ENCODE data around the gene PPP2R3A.

Gene PPP2R3A

GRCh38 chr3:135920275-135920674 is 45.3 kb upstream of the PPP2R3A start:
- Histone ChIP-seq H3K4me3 (ENCODE audit: low read depth in 1 of 2, low read length in 1 of 2) (no peak overlapping the region), H3K27ac (no peak overlapping the region), H3K36me3 (no peaks in the 10 kb centered on the region), H3K27me3 (peaks cover 10% of the 10 kb centered on the region), H3K9me3 (no peaks in the 10 kb centered on the region), H3K4me1 (ENCODE audit: control insufficient read depth in 1 of 2, insufficient read depth in 1 of 2, low read depth in 1 of 2, low read length in 1 of 2) (no peaks in the 10 kb centered on the region)
- TF ChIP-seq CTCF (IDR thresholded peaks at IDR 0.05), result no peak

- no peak for TF ChIP-seq CTCF (IDR thresholded peaks at IDR 0.05)
- no peaks in the 10 kb centered on the region for H3K36me3 ChIP-seq
- no peak overlapping the region for H3K27ac ChIP-seq
- H3K4me3 ChIP-seq (ENCODE audit: low read depth in 1 of 2, low read length in 1 of 2), result no peak overlapping the region
- H3K27me3 ChIP-seq, result no peaks in the 10 kb centered on the region
- no peaks in the 10 kb centered on the region for H3K4me1 ChIP-seq (ENCODE audit: control insufficient read depth in 1 of 2, insufficient read depth in 1 of 2, low read depth in 1 of 2, low read length in 1 of 2)
- no peaks in the 10 kb centered on the region for H3K9me3 ChIP-seq
Observed at GRCh38 chr3:135922903-135923250, 42.7 kb upstream of the PPP2R3A start.

- Histone ChIP-seq H3K9me3 (no peaks in the 10 kb centered on the region), H3K27ac (no peak overlapping the region), H3K4me3 (ENCODE audit: low read depth in 1 of 2, low read length in 1 of 2) (no peak overlapping the region), H3K27me3 (no peaks in the 10 kb centered on the region), H3K36me3 (no peaks in the 10 kb centered on the region), H3K4me1 (ENCODE audit: control insufficient read depth in 1 of 2, insufficient read depth in 1 of 2, low read depth in 1 of 2, low read length in 1 of 2) (no peaks in the 10 kb centered on the region)
- no peak for TF ChIP-seq CTCF (IDR thresholded peaks at IDR 0.05)
Observed at GRCh38 chr3:135924506-135924905, 41.0 kb upstream of the PPP2R3A start.

- no peak for TF ChIP-seq CTCF (IDR thresholded peaks at IDR 0.05)
- Histone ChIP-seq H3K4me3 (ENCODE audit: low read depth in 1 of 2, low read length in 1 of 2) (no peak overlapping the region), H3K27me3 (no peaks in the 10 kb centered on the region), H3K27ac (no peak overlapping the region), H3K4me1 (ENCODE audit: control insufficient read depth in 1 of 2, insufficient read depth in 1 of 2, low read depth in 1 of 2, low read length in 1 of 2) (no peaks in the 10 kb centered on the region), H3K36me3 (no peaks in the 10 kb centered on the region), H3K9me3 (no peaks in the 10 kb centered on the region)
Observed at GRCh38 chr3:135926664-135927063, 38.9 kb upstream of the PPP2R3A start.

GRCh38 chr3:135927155-135927554 is 38.4 kb upstream of the PPP2R3A start:
- no peaks in the 10 kb centered on the region for H3K4me1 ChIP-seq (ENCODE audit: control insufficient read depth in 1 of 2, insufficient read depth in 1 of 2, low read depth in 1 of 2, low read length in 1 of 2)
- H3K9me3 ChIP-seq, result no peaks in the 10 kb centered on the region
- H3K4me3 ChIP-seq (ENCODE audit: low read depth in 1 of 2, low read length in 1 of 2), result no peak overlapping the region
- TF ChIP-seq CTCF (IDR thresholded peaks at IDR 0.05), result no peak
- no peaks in the 10 kb centered on the region for H3K27me3 ChIP-seq
- H3K36me3 ChIP-seq, result no peaks in the 10 kb centered on the region
- H3K27ac ChIP-seq, result no peak overlapping the region

- TF ChIP-seq CTCF (IDR thresholded peaks at IDR 0.05), result no peak
- H3K9me3 ChIP-seq, result no peaks in the 10 kb centered on the region
Observed at GRCh38 chr3:135929670-135930069, 35.9 kb upstream of the PPP2R3A start.

More at GRCh38 chr3:135929670-135930069, 35.9 kb upstream of the PPP2R3A start:
- no peaks in the 10 kb centered on the region for H3K36me3 ChIP-seq
- no peaks in the 10 kb centered on the region for H3K27me3 ChIP-seq
- H3K4me3 ChIP-seq (ENCODE audit: low read depth in 1 of 2, low read length in 1 of 2), result no peak overlapping the region
- no peaks in the 10 kb centered on the region for H3K4me1 ChIP-seq (ENCODE audit: control insufficient read depth in 1 of 2, insufficient read depth in 1 of 2, low read depth in 1 of 2, low read length in 1 of 2)
- H3K27ac ChIP-seq, result no peak overlapping the region
